Right cardiac atrium (tissue), 5 donors: ENCODE data around the gene IPO8. TPM values are rescaled to one million over a fixed set of nuclear protein-coding genes. Genes with fewer than 3 reads are reported as not detected.
"Not testable (repeated sequence)": the region's sequence is repeated elsewhere in the genome, so short reads cannot be mapped to it uniquely, and the experiment has no call there.

Experiments
- ATAC-seq, 2 donors: fragments of 200-7000 bp; cut with Tn5 transposase; one replicate each; pipeline versions ENCODE4 v1.8.0 to v1.9.1; 2020; ENCODE audit warnings: moderate library complexity in 2 of 2, mild to moderate bottlenecking in 1 of 2
- DNase-seq, 3 donors: peaks; one replicate each; pipeline ENCODE4 v3.0.0-alpha.2; 2020
- H3K27ac ChIP-seq: one replicate; pipeline ENCODE4 v1.5.1; 2013; ENCODE audit warnings: mild to moderate bottlenecking, low read length, control low read depth, moderate library complexity
- H3K27me3 ChIP-seq: one replicate; pipeline ENCODE4 v1.6.1; 2013; ENCODE audit not compliant: control insufficient read depth, insufficient read depth
- H3K4me1 ChIP-seq: one replicate; pipeline ENCODE4 v1.6.1; 2013; ENCODE audit warnings: low read length; ENCODE audit not compliant: control insufficient read depth, insufficient read depth
- H3K4me3 ChIP-seq: one replicate; pipeline ENCODE4 v1.5.1; 2013; ENCODE audit warnings: low read length, control low read depth
- H3K9me3 ChIP-seq: one replicate; pipeline ENCODE4 v1.6.1; 2013; ENCODE audit warnings: low read length; ENCODE audit not compliant: control insufficient read depth
- WGBS: extraction: QIAGEN DNeasy Blood & Tissue Kit; methylation state at CpG from one replicate; pipeline ENCODE4 v1.1.7; 2013; 5-methylcytosine and 5-hydroxymethylcytosine counted together
- intact Hi-C, 4 donors: fragments of 100-400 bp; cut with DNase I; formaldehyde crosslinking; loops; one replicate each; pipeline versions ENCODE4 v1.11.0 to v1.14.0; 2022 to 2023
- polyA plus RNA-seq: library from polyadenylated mRNA; stranded (reverse); fragments of 200-250 nt; gene quantifications from one replicate; pipeline ENCODE4 v1.2.3, GENCODE V29; 2013
- total RNA-seq, 4 donors: library from RNA; stranded (reverse); fragmentation: NEBNext Ultra II Directional; extraction: Animal tissue kit (Norgen Biotek cat#: 25700); gene quantifications; one replicate each; pipeline ENCODE4 v1.2.1, GENCODE V29; 2021
- donor health status: healthy with polysubstance abuse.
- donor health status: DM: no; HTN: yes; CAD: no.
- donor health status: DM: no; HTN: no; CAD: no.
- donor health status: DM: no; HTN: yes; CAD: no; lungs with severe emphysema.
- donor health status: DM: yes; HTN: yes; CAD: no.

IPO8 gene
- total and polyA plus RNA-seq, 5 donors: 7.8 to 30.8 (median 29.1) TPM

DNA sequence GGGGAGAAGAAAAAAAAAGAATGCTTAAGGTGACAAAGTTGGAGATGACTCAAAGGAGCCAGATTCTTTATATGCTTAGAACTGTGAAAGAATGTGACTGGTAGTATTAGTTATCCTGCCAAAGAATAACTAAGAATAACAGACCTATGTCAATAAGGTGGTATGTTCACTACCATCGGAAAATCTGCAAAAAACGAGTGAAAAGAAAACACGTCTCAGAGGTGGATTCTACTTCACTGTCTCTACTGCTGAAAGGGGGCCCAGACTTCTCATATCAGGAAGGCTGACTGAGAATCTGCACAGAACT, 64.7 kb downstream of the IPO8 start:
- no peak for ATAC-seq
- H3K4me3 ChIP-seq: no peak overlapping the region
- no peaks in the 10 kb centered on the region for H3K27me3 ChIP-seq
- H3K4me1 ChIP-seq: peaks cover 2% of the 10 kb centered on the region
- H3K27ac ChIP-seq: no peak overlapping the region
- no peak for DNase-seq
- H3K9me3 ChIP-seq: no peaks in the 10 kb centered on the region
- 56% methylated on average over 3 of the region's 3 CpGs for WGBS
- intact Hi-C loops: no loop called here

DNA sequence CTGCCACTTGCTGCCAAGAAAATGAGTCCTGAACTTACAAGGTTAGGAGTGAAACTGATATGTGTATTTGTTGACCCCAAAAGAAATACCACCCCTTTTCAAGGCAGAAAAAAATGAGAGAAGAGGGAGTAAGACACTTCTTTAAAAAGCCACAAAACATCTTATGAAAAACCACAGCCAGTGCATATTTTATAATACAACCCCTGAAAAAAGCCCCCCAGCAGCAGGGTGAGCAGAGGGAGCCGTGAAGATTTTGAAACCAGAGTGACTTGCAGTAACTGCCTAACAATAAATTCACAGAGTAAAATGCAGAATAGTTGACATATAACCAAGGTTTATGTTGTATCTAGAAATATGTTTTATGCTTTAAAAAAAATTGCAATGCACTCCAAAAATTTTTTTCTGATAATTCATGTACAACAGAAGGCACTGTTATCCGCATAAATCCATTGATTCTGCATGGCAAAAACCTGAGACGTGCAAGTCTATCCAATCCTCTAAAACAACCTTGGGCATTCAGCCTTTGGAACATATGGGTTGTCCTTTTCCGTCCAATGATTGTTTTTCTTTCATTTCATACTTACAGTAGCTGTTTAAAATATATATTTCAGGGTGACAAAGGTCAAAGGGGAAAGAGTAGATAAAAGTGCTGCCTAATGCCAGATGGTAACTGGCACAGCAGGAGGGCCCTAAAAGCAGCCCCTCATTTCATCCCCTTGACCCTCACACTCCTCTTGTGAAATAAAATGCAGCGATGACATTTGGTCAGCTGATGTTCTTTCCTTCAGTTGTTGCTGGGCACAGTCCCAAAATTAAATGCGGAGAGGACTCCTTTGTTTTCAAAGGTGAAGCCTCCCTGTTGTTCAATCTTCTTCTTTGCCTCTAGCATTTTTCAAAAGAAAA, 65.3 kb downstream of the IPO8 start:
- peak in 1 of 2 donors; percentile 43 for ATAC-seq
- intact Hi-C loops: no loop called here
- no peaks in the 10 kb centered on the region for H3K27me3 ChIP-seq
- 77% methylated on average over 6 of the region's 6 CpGs for WGBS
- peaks cover 2% of the 10 kb centered on the region for H3K4me1 ChIP-seq
- no peak overlapping the region for H3K4me3 ChIP-seq
- no peak overlapping the region for H3K27ac ChIP-seq
- no peak for DNase-seq
- H3K9me3 ChIP-seq: no peaks in the 10 kb centered on the region

DNA sequence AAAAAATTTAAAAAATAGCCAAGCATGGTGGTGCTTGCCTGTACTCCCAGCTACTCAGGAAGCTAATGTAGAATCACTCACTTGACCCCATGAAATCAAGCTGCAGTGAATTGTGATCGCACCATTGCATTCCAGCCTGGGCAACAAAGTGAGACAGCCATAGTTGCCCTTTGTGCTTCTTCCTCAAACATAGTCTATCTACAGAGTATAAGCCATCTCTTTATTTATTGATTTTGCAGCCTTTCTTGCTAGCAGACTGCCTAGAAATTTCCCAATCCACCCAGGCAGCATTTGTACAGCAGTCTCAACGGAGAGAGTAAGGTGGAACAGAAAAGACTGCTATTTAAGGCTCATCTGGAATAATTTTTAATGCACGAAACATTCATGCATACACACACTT, 68.8 kb downstream of the IPO8 start:
- Histone ChIP-seq H3K27me3 (no peaks in the 10 kb centered on the region), H3K27ac (no peak overlapping the region), H3K9me3 (no peaks in the 10 kb centered on the region), H3K4me1 (peaks cover 2% of the 10 kb centered on the region), H3K4me3 (no peak overlapping the region)
- no peak for DNase-seq
- no peak for ATAC-seq
- intact Hi-C loops: no loop called here
- 97% methylated on average over 3 of the region's 3 CpGs for WGBS

DNA sequence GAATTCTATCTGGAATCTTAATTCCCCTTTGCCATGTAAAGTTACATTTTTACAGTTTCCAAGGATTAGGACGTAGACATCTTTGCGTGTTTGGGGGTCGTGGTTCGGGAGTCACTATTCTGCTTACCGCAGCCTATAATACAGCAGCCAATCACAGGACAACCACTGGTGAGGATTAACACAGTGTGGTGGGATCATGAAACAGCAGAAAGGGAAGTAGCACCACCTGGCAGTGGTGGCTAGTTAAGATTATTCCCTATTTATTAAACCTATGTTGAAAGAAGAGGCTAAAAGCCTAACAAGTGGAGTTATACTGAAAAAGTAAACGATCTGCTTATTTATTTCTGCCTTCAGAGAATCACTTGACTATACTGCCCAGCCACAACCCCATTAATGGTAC, 71.7 kb downstream of the IPO8 start:
- ATAC-seq (no peak), DNase-seq (no peak)
- intact Hi-C loops: no loop called here

GRCh38 chr12:30622509-30622908, 73.2 kb downstream of the IPO8 start:
- no peak for ATAC-seq
- Histone ChIP-seq H3K27me3 (no peaks in the 10 kb centered on the region), H3K4me3 (no peak overlapping the region), H3K9me3 (no peaks in the 10 kb centered on the region), H3K27ac (no peak overlapping the region), H3K4me1 (no peaks in the 10 kb centered on the region)
- intact Hi-C loops: no loop called here
- no peak for DNase-seq
- 80% methylated on average over 1 of the region's 1 CpG for WGBS

More for the DNA sequence above, 71.7 kb downstream of the IPO8 start:
- Histone ChIP-seq H3K9me3 (no peaks in the 10 kb centered on the region), H3K4me1 (no peaks in the 10 kb centered on the region), H3K27me3 (no peaks in the 10 kb centered on the region), H3K27ac (no peak overlapping the region), H3K4me3 (no peak overlapping the region)
- 96% methylated on average over 6 of the region's 6 CpGs for WGBS

- DNase-seq, H3K27me3 ChIP-seq, ATAC-seq, H3K4me3 ChIP-seq, H3K4me1 ChIP-seq, H3K9me3 ChIP-seq, H3K27ac ChIP-seq, intact Hi-C loops: not testable (repeated sequence)
- WGBS: 98% methylated on average over 4 of the region's 4 CpGs
These were observed 73.9 kb downstream of the IPO8 start for GRCh38 chr12:30621663-30622241.

- H3K4me1 ChIP-seq: peaks cover 4% of the 10 kb centered on the region
- no peak for DNase-seq
- no peak for ATAC-seq
- no peak overlapping the region for H3K27ac ChIP-seq
- H3K9me3 ChIP-seq: no peaks in the 10 kb centered on the region
- H3K4me3 ChIP-seq: no peak overlapping the region
- WGBS: 82% methylated on average over 5 of the region's 5 CpGs
- intact Hi-C loops: no loop called here
- H3K27me3 ChIP-seq: no peaks in the 10 kb centered on the region
These were observed 78.2 kb downstream of the IPO8 start for GRCh38 chr12:30617346-30618016.

- intact Hi-C loops: no loop called here
- Histone ChIP-seq H3K9me3 (no peaks in the 10 kb centered on the region), H3K27ac (no peak overlapping the region), H3K27me3 (no peaks in the 10 kb centered on the region), H3K4me3 (no peak overlapping the region), H3K4me1 (peaks cover 4% of the 10 kb centered on the region)
- DNase-seq (no peak), ATAC-seq (no peak)
These were observed 81.6 kb downstream of the IPO8 start for GRCh38 chr12:30614031-30614430.

DNA sequence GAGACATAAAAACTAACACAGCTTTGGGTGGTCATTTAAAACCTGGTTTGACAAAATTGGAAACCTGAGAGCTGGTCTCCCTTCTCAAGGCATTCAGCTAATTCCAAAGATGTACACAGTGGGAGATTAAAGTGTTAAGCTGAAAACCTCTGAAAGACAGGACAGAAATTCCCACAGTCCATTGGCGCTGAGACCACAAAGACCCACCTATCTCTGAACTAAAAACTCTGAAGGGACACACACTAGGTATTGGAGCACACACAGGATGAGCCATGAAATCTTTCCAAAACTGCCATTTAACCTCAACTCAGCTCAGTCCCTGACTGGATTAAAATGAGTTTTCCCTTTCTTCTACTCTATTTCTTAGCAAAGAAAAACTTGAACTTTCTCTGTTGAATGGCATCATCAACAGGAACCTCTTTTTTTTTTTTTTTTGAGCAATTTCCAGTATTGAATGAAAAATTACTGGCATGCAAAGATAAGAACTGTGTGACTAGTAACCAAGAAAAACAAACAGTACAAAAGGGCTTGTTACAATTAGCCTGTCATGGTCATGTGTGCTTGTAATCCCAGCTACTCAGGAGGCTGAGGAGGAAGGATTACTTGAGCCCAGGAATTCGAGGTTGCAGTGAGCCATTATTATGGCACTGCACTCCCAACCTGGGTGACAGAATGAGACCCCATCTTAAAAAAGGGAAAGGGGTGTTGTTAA, 82.4 kb downstream of the IPO8 start:
- no peaks in the 10 kb centered on the region for H3K27me3 ChIP-seq
- H3K4me1 ChIP-seq: peaks cover 4% of the 10 kb centered on the region
- 42% methylated on average over 2 of the region's 2 CpGs for WGBS
- DNase-seq (no peak), ATAC-seq (peak; percentile 45 to 68)
- H3K4me3 ChIP-seq: no peak overlapping the region
- no peaks in the 10 kb centered on the region for H3K9me3 ChIP-seq
- H3K27ac ChIP-seq: no peak overlapping the region
- intact Hi-C loops: no loop called here

DNA sequence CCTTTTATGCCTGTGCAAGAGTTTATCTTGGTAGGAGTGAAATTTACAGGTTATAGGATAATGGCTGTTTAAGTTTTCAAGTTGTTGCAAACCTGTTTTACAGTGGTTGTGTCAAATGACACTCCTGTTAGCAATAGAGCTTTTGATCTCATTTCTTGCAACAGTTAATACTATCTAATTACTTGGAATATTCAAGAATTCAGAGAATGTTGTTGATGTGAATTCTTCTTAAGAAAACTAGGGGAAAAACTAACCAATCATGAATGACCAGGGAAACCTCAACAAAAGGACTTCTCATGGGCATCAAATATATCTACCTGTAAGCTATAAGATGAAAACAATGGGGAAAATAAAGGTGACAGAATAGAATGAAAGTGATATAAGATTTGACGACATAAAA, 85.0 kb downstream of the IPO8 start:
- Histone ChIP-seq H3K4me3 (no peak overlapping the region), H3K27me3 (no peaks in the 10 kb centered on the region), H3K4me1 (peaks cover 4% of the 10 kb centered on the region), H3K9me3 (no peaks in the 10 kb centered on the region), H3K27ac (no peak overlapping the region)
- no peak for ATAC-seq
- WGBS: 92% methylated on average over 1 of the region's 1 CpG
- DNase-seq: no peak
- intact Hi-C loops: no loop called here

GRCh38 chr12:30609819-30610218, 85.8 kb downstream of the IPO8 start:
- ATAC-seq, intact Hi-C loops, H3K4me3 ChIP-seq, H3K4me1 ChIP-seq, DNase-seq, H3K27me3 ChIP-seq, H3K27ac ChIP-seq, H3K9me3 ChIP-seq: not testable (repeated sequence)
